Rectal smooth muscle tissue (tissue), 1 donor: ENCODE data around the gene RANBP6.
"Not testable (repeated sequence)": the region's sequence is repeated elsewhere in the genome, so short reads cannot be mapped to it uniquely, and the experiment has no call there.

Experiments
- H3K27ac ChIP-seq: one replicate; pipeline ENCODE4 v1.7.0; 2013; ENCODE audit warnings: low read depth, low read length, inconsistent platforms
- H3K27me3 ChIP-seq: one replicate; pipeline ENCODE4 v1.7.0; 2013; ENCODE audit warnings: low read length; ENCODE audit not compliant: control insufficient read depth, insufficient read depth
- H3K36me3 ChIP-seq: one replicate; pipeline ENCODE4 v1.7.0; 2013; ENCODE audit warnings: low read length; ENCODE audit not compliant: control insufficient read depth, insufficient read depth
- H3K4me1 ChIP-seq: one replicate; pipeline ENCODE4 v1.7.0; 2013; ENCODE audit warnings: low read length; ENCODE audit not compliant: control insufficient read depth, insufficient read depth
- H3K4me3 ChIP-seq: one replicate; pipeline ENCODE4 v1.7.0; 2013; ENCODE audit warnings: low read length
- H3K9ac ChIP-seq: one replicate; pipeline ENCODE4 v1.7.0; 2013; ENCODE audit warnings: low read length

RANBP6 gene

GRCh38 chr9:6036391-6036790, 21.0 kb upstream of the RANBP6 start:
- no peak overlapping the region for H3K27ac ChIP-seq
- no peaks in the 10 kb centered on the region for H3K4me1 ChIP-seq
- no peak overlapping the region for H3K9ac ChIP-seq
- no peaks in the 10 kb centered on the region for H3K36me3 ChIP-seq
- H3K4me3 ChIP-seq = no peak overlapping the region
- H3K27me3 ChIP-seq = no peaks in the 10 kb centered on the region

GRCh38 chr9:6034954-6035353, 19.5 kb upstream of the RANBP6 start:
- Histone ChIP-seq H3K9ac (no peak overlapping the region), H3K4me3 (no peak overlapping the region), H3K36me3 (no peaks in the 10 kb centered on the region), H3K27ac (no peak overlapping the region), H3K27me3 (no peaks in the 10 kb centered on the region), H3K4me1 (no peaks in the 10 kb centered on the region)

GRCh38 chr9:6029604-6030274, 14.3 kb upstream of the RANBP6 start:
- Histone ChIP-seq H3K4me1 (no peaks in the 10 kb centered on the region), H3K9ac (no peak overlapping the region), H3K4me3 (no peak overlapping the region), H3K27ac (no peak overlapping the region), H3K36me3 (no peaks in the 10 kb centered on the region), H3K27me3 (no peaks in the 10 kb centered on the region)

- Histone ChIP-seq H3K4me1 (no peaks in the 10 kb centered on the region), H3K27ac (no peak overlapping the region), H3K4me3 (no peak overlapping the region), H3K27me3 (no peaks in the 10 kb centered on the region), H3K9ac (no peak overlapping the region), H3K36me3 (no peaks in the 10 kb centered on the region)
These were observed 8.7 kb upstream of the RANBP6 start for GRCh38 chr9:6024035-6024554.

GRCh38 chr9:6016975-6017374, 1.6 kb upstream of the RANBP6 start:
- H3K4me1 ChIP-seq, H3K4me3 ChIP-seq, H3K27me3 ChIP-seq, H3K9ac ChIP-seq, H3K36me3 ChIP-seq, H3K27ac ChIP-seq: not testable (repeated sequence)

GRCh38 chr9:6014670-6015270, 654 bp downstream of the RANBP6 start:
- Histone ChIP-seq H3K4me1 (peaks cover 6% of the 10 kb centered on the region), H3K9ac (peak overlapping the region; percentile 78), H3K36me3 (peaks cover 4% of the 10 kb centered on the region), H3K4me3 (peak overlapping the region; percentile 96), H3K27me3 (no peaks in the 10 kb centered on the region), H3K27ac (peak overlapping the region; percentile 88)

GRCh38 chr9:6008169-6008979, 7.0 kb downstream of the RANBP6 start:
- peaks cover 4% of the 10 kb centered on the region for H3K36me3 ChIP-seq
- H3K4me3 ChIP-seq = peak overlapping the region; percentile 84
- H3K9ac ChIP-seq = peak overlapping the region; percentile 73
- peaks cover 5% of the 10 kb centered on the region for H3K4me1 ChIP-seq
- H3K27me3 ChIP-seq = no peaks in the 10 kb centered on the region
- peak overlapping the region; percentile 99 for H3K27ac ChIP-seq

- Histone ChIP-seq H3K27ac (peak overlapping the region; percentile 99), H3K27me3 (no peaks in the 10 kb centered on the region), H3K36me3 (no peaks in the 10 kb centered on the region), H3K4me3 (peak overlapping the region; percentile 84), H3K9ac (peak overlapping the region; percentile 80), H3K4me1 (peaks cover 5% of the 10 kb centered on the region)
These were observed 7.7 kb downstream of the RANBP6 start for GRCh38 chr9:6007770-6008168.

GRCh38 chr9:6007058-6007769, 8.2 kb downstream of the RANBP6 start:
- Histone ChIP-seq H3K27me3 (no peaks in the 10 kb centered on the region), H3K27ac (peak overlapping the region; percentile 99), H3K9ac (peak overlapping the region; percentile 80), H3K36me3 (no peaks in the 10 kb centered on the region), H3K4me1 (peaks cover 5% of the 10 kb centered on the region), H3K4me3 (peak overlapping the region; percentile 84)

- H3K4me1 ChIP-seq = peaks cover 5% of the 10 kb centered on the region
- H3K27me3 ChIP-seq = no peaks in the 10 kb centered on the region
- no peaks in the 10 kb centered on the region for H3K36me3 ChIP-seq
- H3K4me3 ChIP-seq = peak overlapping the region; percentile 84
- peak overlapping the region; percentile 32 for H3K9ac ChIP-seq
- peak overlapping the region; percentile 99 for H3K27ac ChIP-seq
These were observed 8.7 kb downstream of the RANBP6 start for GRCh38 chr9:6006749-6007057.

- no peak overlapping the region for H3K4me3 ChIP-seq
- no peaks in the 10 kb centered on the region for H3K4me1 ChIP-seq
- H3K9ac ChIP-seq = no peak overlapping the region
- H3K27me3 ChIP-seq = no peaks in the 10 kb centered on the region
- no peak overlapping the region for H3K27ac ChIP-seq
- no peaks in the 10 kb centered on the region for H3K36me3 ChIP-seq
These were observed 14.5 kb downstream of the RANBP6 start for GRCh38 chr9:6000955-6001354.

- H3K4me1 ChIP-seq = no peaks in the 10 kb centered on the region
- no peak overlapping the region for H3K4me3 ChIP-seq
- no peak overlapping the region for H3K9ac ChIP-seq
- H3K27me3 ChIP-seq = no peaks in the 10 kb centered on the region
- H3K36me3 ChIP-seq = no peaks in the 10 kb centered on the region
- no peak overlapping the region for H3K27ac ChIP-seq
These were observed 15.9 kb downstream of the RANBP6 start for GRCh38 chr9:5999443-6000101.
